ENCODE data around the gene CPSF4. TPM values are rescaled to one million over a fixed set of nuclear protein-coding genes. Genes with fewer than 3 reads are reported as not detected.

CPSF4 gene
- total RNA-seq, 2 donors from 2014 or later: 42.3 to 48.2 TPM

GRCh38 chr7:99392659-99393354 is 45.9 kb upstream of the CPSF4 start:
- no peak for ATAC-seq (ENCODE audit: insufficient number of reproducible peaks, low FRiP score, low read depth)
- peak overlapping the region; percentile 75 for H3K4me3 ChIP-seq
- no peaks in the 10 kb centered on the region for H3K27me3 ChIP-seq (replicated peaks; ENCODE audit: insufficient read depth)
- H3K4me1 ChIP-seq (ENCODE audit: control insufficient read depth in 1 of 2, low read depth in 2 of 2): peaks cover 9 to 18% of the 10 kb centered on the region in 2 donors
- peak overlapping the region; percentile 56 to 65 for H3K27ac ChIP-seq
- H3K9me3 ChIP-seq: no peaks in the 10 kb centered on the region
- TF ChIP-seq CTCF (IDR thresholded peaks at IDR 0.05): no peak
- peaks cover 57% of the 10 kb centered on the region for H3K36me3 ChIP-seq
- DNase-seq (ENCODE audit: low spot score): no peak

GRCh38 chr7:99393355-99394187 is 45.2 kb upstream of the CPSF4 start:
- Histone ChIP-seq H3K27me3 (replicated peaks; ENCODE audit: insufficient read depth) (no peaks in the 10 kb centered on the region), H3K4me3 (peak overlapping the region; percentile 75), H3K36me3 (peaks cover 57% of the 10 kb centered on the region), H3K27ac (peak overlapping the region; percentile 56 to 65), H3K4me1 (ENCODE audit: control insufficient read depth in 1 of 2, low read depth in 2 of 2) (peaks cover 9 to 18% of the 10 kb centered on the region in 2 donors), H3K9me3 (no peaks in the 10 kb centered on the region)
- DNase-seq (ENCODE audit: low spot score) (no peak), ATAC-seq (ENCODE audit: insufficient number of reproducible peaks, low FRiP score, low read depth) (no peak)
- TF ChIP-seq CTCF (IDR thresholded peaks at IDR 0.05): no peak

GRCh38 chr7:99394188-99394502 is 44.6 kb upstream of the CPSF4 start:
- Histone ChIP-seq H3K4me1 (ENCODE audit: control insufficient read depth in 1 of 2, low read depth in 2 of 2) (peaks cover 9 to 18% of the 10 kb centered on the region in 2 donors), H3K27ac (no peak overlapping the region), H3K27me3 (replicated peaks; ENCODE audit: insufficient read depth) (no peaks in the 10 kb centered on the region), H3K9me3 (no peaks in the 10 kb centered on the region), H3K4me3 (no peak overlapping the region), H3K36me3 (peaks cover 54% of the 10 kb centered on the region)
- DNase-seq (ENCODE audit: low spot score) (no peak), ATAC-seq (ENCODE audit: insufficient number of reproducible peaks, low FRiP score, low read depth) (no peak)
- no peak for TF ChIP-seq CTCF (IDR thresholded peaks at IDR 0.05)

GRCh38 chr7:99395616-99396327 is 43.0 kb upstream of the CPSF4 start:
- H3K9me3 ChIP-seq: no peaks in the 10 kb centered on the region
- no peak overlapping the region for H3K4me3 ChIP-seq
- no peak for TF ChIP-seq CTCF (IDR thresholded peaks at IDR 0.05)
- no peak overlapping the region for H3K27ac ChIP-seq
- peaks cover 54% of the 10 kb centered on the region for H3K36me3 ChIP-seq
- H3K4me1 ChIP-seq (ENCODE audit: control insufficient read depth in 1 of 2, low read depth in 2 of 2): peaks cover 9 to 18% of the 10 kb centered on the region in 2 donors
- no peak for ATAC-seq (ENCODE audit: insufficient number of reproducible peaks, low FRiP score, low read depth)
- DNase-seq (ENCODE audit: low spot score): no peak
- no peaks in the 10 kb centered on the region for H3K27me3 ChIP-seq (replicated peaks; ENCODE audit: insufficient read depth)
